Mesenteric fat pad (tissue), 1 donor: ENCODE data around the gene ENOX1. TPM values are rescaled to one million over a fixed set of nuclear protein-coding genes. Genes with fewer than 3 reads are reported as not detected.

Source experiments
- DNase-seq: peaks from one replicate; pipeline ENCODE4 v3.0.0-alpha.2; 2020; ENCODE audit warnings: low spot score
- total RNA-seq: library from RNA; stranded (reverse); fragmentation: NEBNext Ultra II Directional; extraction: Animal tissue kit (Norgen Biotek cat#: 25700); gene quantifications from one replicate; pipeline ENCODE4 v1.2.1, GENCODE V29; 2021
- donor health status: DM: yes; HTN: yes; CAD: no.

The ENOX1 gene
- total RNA-seq, 1 donor from 2014 or later = 8.2 TPM

- no peak for DNase-seq
These were observed 462.6 kb downstream of the ENOX1 start for GRCh38 chr13:43324129-43324528.

- DNase-seq = no peak
These were observed 466.9 kb downstream of the ENOX1 start for GRCh38 chr13:43319617-43320444.

GRCh38 chr13:43316946-43317353, 469.8 kb downstream of the ENOX1 start:
- no peak for DNase-seq

- no peak for DNase-seq
These were observed 470.5 kb downstream of the ENOX1 start for GRCh38 chr13:43316281-43316680.

GRCh38 chr13:43315522-43315921, 471.2 kb downstream of the ENOX1 start:
- DNase-seq = no peak

GRCh38 chr13:43309311-43309710, 477.5 kb downstream of the ENOX1 start:
- DNase-seq = no peak

GRCh38 chr13:43307921-43308433, 478.8 kb downstream of the ENOX1 start:
- no peak for DNase-seq

GRCh38 chr13:43307221-43307920, 479.4 kb downstream of the ENOX1 start:
- DNase-seq = no peak

GRCh38 chr13:43306372-43306771, 480.4 kb downstream of the ENOX1 start:
- no peak for DNase-seq

- DNase-seq = no peak
These were observed 481.4 kb downstream of the ENOX1 start for GRCh38 chr13:43305416-43305815.

GRCh38 chr13:43304945-43305344, 481.8 kb downstream of the ENOX1 start:
- no peak for DNase-seq

- DNase-seq = no peak
These were observed 482.3 kb downstream of the ENOX1 start for GRCh38 chr13:43304449-43304848.

GRCh38 chr13:43303033-43303729, 483.6 kb downstream of the ENOX1 start:
- no peak for DNase-seq

GRCh38 chr13:43301346-43301969, 485.3 kb downstream of the ENOX1 start:
- DNase-seq = no peak

- no peak for DNase-seq
These were observed 485.9 kb downstream of the ENOX1 start for GRCh38 chr13:43300865-43301264.

GRCh38 chr13:43299374-43299773, 487.4 kb downstream of the ENOX1 start:
- no peak for DNase-seq

GRCh38 chr13:43298816-43299215, 488.0 kb downstream of the ENOX1 start:
- no peak for DNase-seq

GRCh38 chr13:43297967-43298678, 488.6 kb downstream of the ENOX1 start:
- DNase-seq = no peak

- no peak for DNase-seq
These were observed 490.8 kb downstream of the ENOX1 start for GRCh38 chr13:43295825-43296564.

GRCh38 chr13:43295321-43295720, 491.5 kb downstream of the ENOX1 start:
- no peak for DNase-seq
